Endothelial cell of umbilical vein (primary cell): Measurements from ENCODE around the gene PRKD1. TPM values are rescaled to one million over a fixed set of nuclear protein-coding genes. Genes with fewer than 3 reads are reported as not detected.

Experiments used
- BruUV-seq: library from RNA; stranded (reverse); fragments of 400-500 nt; replicated peaks from 2 replicates; lab custom pipeline; 2021; lab: Mats Ljungman, UMichigan
- CTCF ChIA-PET: fragments of 300-600, 350-600 bp; sonication (Branson Sonifier 250); formaldehyde crosslinking; loops from one replicate; lab custom pipeline; 2021; ENCODE audit warnings: antibody characterized with exemption, inconsistent platforms; lab: Charles Lee
- POLR2A ChIA-PET: fragments of 300-600, 350-600 bp; sonication (Branson Sonifier 250); formaldehyde crosslinking; loops from one replicate; lab custom pipeline; 2021; ENCODE audit warnings: antibody characterized with exemption, inconsistent platforms; lab: Charles Lee
- DNase-seq: peaks from one replicate; pipeline ENCODE4 v3.0.0-alpha.2; 2011; ENCODE audit warnings: low read depth, low spot score
- FAIRE-seq: peaks from 2 replicates; lab custom pipeline; 2011; peaks lifted over from hg19 to GRCh38; lab: Jason Lieb, UNC
- H2AFZ ChIP-seq: 2 replicates; pipeline ENCODE4 v1.6.0; 2012; ENCODE audit warnings: low read depth, low read length, control low read depth, inconsistent platforms
- H3K27ac ChIP-seq: 2 replicates; pipeline ENCODE4 v1.5.1; 2011; ENCODE audit warnings: low read depth, mild to moderate bottlenecking, control low read depth, low read length, moderate library complexity; ENCODE audit not compliant: insufficient read depth
- H3K27me3 ChIP-seq, 2 experiments: 2 replicates each; pipeline versions ENCODE4 v1.6.0 to v1.6.1; 2011; ENCODE audit warnings: low read length in 2 of 2, mixed read lengths in 1 of 2; ENCODE audit not compliant: control insufficient read depth in 2 of 2, insufficient read depth in 2 of 2
- H3K36me3 ChIP-seq, 2 experiments: 2 replicates in 1 of 2; 3 replicates in 1 of 2; pipeline ENCODE4 v1.5.1; 2011; ENCODE audit warnings: low read length in 2 of 2, mild to moderate bottlenecking in 1 of 2, moderate library complexity in 1 of 2; ENCODE audit not compliant: control insufficient read depth in 2 of 2, insufficient read depth in 2 of 2; ENCODE audit errors: extremely low read depth in 1 of 2
- H3K4me1 ChIP-seq: 3 replicates; pipeline ENCODE4 v1.5.1; 2011; ENCODE audit warnings: mild to moderate bottlenecking, low read length; ENCODE audit not compliant: control insufficient read depth, insufficient read depth; ENCODE audit errors: extremely low read depth
- H3K4me2 ChIP-seq: 2 replicates; pipeline ENCODE4 v1.6.1; 2011; ENCODE audit warnings: low read length, control low read depth, mixed read lengths; ENCODE audit not compliant: insufficient read depth
- H3K4me3 ChIP-seq, 3 experiments: fragments of 200-600 bp in 1 of 3; sonication (generic), shearing (Covaris generic) in 1 of 3; replicated peaks in 1 of 3; 2 replicates each; pipeline ENCODE4 v1.5.1; 2011 to 2016; ENCODE audit warnings: control low read depth in 3 of 3, low read length in 3 of 3, mild to moderate bottlenecking in 2 of 3, inconsistent platforms in 1 of 3, low read depth in 1 of 3, moderate library complexity in 1 of 3; ENCODE audit not compliant: insufficient read depth in 1 of 3
- H3K79me2 ChIP-seq: 2 replicates; pipeline ENCODE4 v1.6.0; 2012; ENCODE audit warnings: low read length, inconsistent platforms; ENCODE audit not compliant: control insufficient read depth, insufficient read depth
- H3K9ac ChIP-seq: replicated peaks from 2 replicates; pipeline ENCODE3; 2011; ENCODE audit warnings: low read length, control low read depth; ENCODE audit not compliant: insufficient read depth; ENCODE audit errors: extremely low read depth
- H3K9me1 ChIP-seq: replicated peaks from 3 replicates; pipeline ENCODE4 v1.6.0; 2011; ENCODE audit warnings: mild to moderate bottlenecking, low read length; ENCODE audit not compliant: control insufficient read depth, insufficient read depth; ENCODE audit errors: extremely low read depth
- H3K9me3 ChIP-seq: replicated peaks from 2 replicates; pipeline ENCODE4 v1.5.1; 2012; ENCODE audit warnings: low read length, inconsistent platforms; ENCODE audit not compliant: control insufficient read depth, insufficient read depth
- H4K20me1 ChIP-seq: replicated peaks from 2 replicates; pipeline ENCODE3; 2011; ENCODE audit warnings: mild to moderate bottlenecking, low read length; ENCODE audit not compliant: control insufficient read depth, insufficient read depth; ENCODE audit errors: extremely low read depth
- CTCF ChIP-seq, 2 donors: IDR thresholded peaks; 1 replicate in 1 of 2; 2 replicates in 1 of 2; pipeline ENCODE4 v1.5.1; 2011; ENCODE audit warnings: low read length in 2 of 2, mild to moderate bottlenecking in 2 of 2, moderate library complexity in 2 of 2, control low read depth in 1 of 2, inconsistent platforms in 1 of 2, low read depth in 1 of 2; ENCODE audit not compliant: insufficient read depth in 1 of 2; ENCODE audit errors: extremely low read depth in 1 of 2
- EZH2 ChIP-seq: IDR thresholded peaks from 2 replicates; pipeline ENCODE4 v1.6.1; 2012; ENCODE audit warnings: borderline replicate concordance, low read depth, mild to moderate bottlenecking, moderate library complexity, low read length, inconsistent platforms; ENCODE audit not compliant: severe bottlenecking
- JUN ChIP-seq: IDR thresholded peaks from 2 replicates; pipeline ENCODE4 v1.6.1; 2011; ENCODE audit warnings: borderline replicate concordance, low read depth; ENCODE audit not compliant: insufficient read length, insufficient read depth
- dilution Hi-C: fragments of 300-500 bp; cut with MboI; formaldehyde crosslinking; loops from one replicate; pipeline ENCODE4 v1.15.0; 2019; ENCODE audit warnings: low sequenced_read_pairs; ENCODE audit not compliant: extremely low pct_ligation_motif_present
- intact Hi-C: fragments of 100-400 bp; cut with micrococcal nuclease; formaldehyde crosslinking; loops from one replicate; pipeline ENCODE4 v1.10.0; 2022
- polyA plus RNA-seq, 4 experiments: library from polyadenylated mRNA; depleted of rRNA in 3 of 4; stranded (reverse) in 3 of 4; unstranded in 1 of 4; fragments of >200 nt; gene quantifications; 2 replicates each; pipeline versions ENCODE4 v1.2.1 to v1.2.3, GENCODE V29; 2011 to 2012; ENCODE audit warnings: missing spikeins in 1 of 4
- total RNA-seq: library from RNA; stranded (reverse); gene quantifications from 2 replicates; pipeline ENCODE4 v1.2.3, GENCODE V29; 2021

The PRKD1 gene
- total and polyA plus RNA-seq, 2 donors (not counting 3 experiments of a cell fraction or from before 2014, with no cell fraction given), result 3.9 to 10.9 TPM

GRCh38 chr14:29757188-29757680 is 170.4 kb downstream of the PRKD1 start:
- Histone ChIP-seq H3K4me1 (peaks cover 9% of the 10 kb centered on the region), H3K27me3 (no peaks in the 10 kb centered on the region), H3K36me3 (no peaks in the 10 kb centered on the region), H3K79me2 (no peaks in the 10 kb centered on the region), H3K9me3 (no peaks in the 10 kb centered on the region), H2AFZ (no peak overlapping the region), H3K9me1 (no peaks in the 10 kb centered on the region), H3K4me3 (no peak overlapping the region), H3K4me2 (no peak overlapping the region), H3K27ac (no peak overlapping the region), H4K20me1 (no peaks in the 10 kb centered on the region), H3K9ac (no peak overlapping the region)
- ChIA-PET POLR2A (no interaction called here), CTCF (no interaction called here)
- DNase-seq (no peak), FAIRE-seq (no peak)
- intact Hi-C loops (no loop called here), dilution Hi-C loops (no loop called here)
- TF ChIP-seq CTCF (IDR thresholded peaks at IDR 0.05; ENCODE audit: extremely low read depth in 1 of 2, insufficient read depth in 1 of 2, low read depth in 1 of 2, low read length in 2 of 2) (no peak), EZH2 (no peak)
- no TSS peak for BruUV-seq

- peaks cover 9% of the 10 kb centered on the region for H3K4me1 ChIP-seq
- dilution Hi-C loops (no loop called here), intact Hi-C loops (no loop called here)
- H2AFZ ChIP-seq, result no peak overlapping the region
- TF ChIP-seq JUN, result no peak
- no peak for TF ChIP-seq EZH2
- ChIA-PET POLR2A (no interaction called here), CTCF (interaction anchor here (0.6 to 1.2 kb wide), 4 partner anchors 9 to 514 kb away, joined by 3 read pairs; no protein-coding TSS in a partner anchor)
- FAIRE-seq (no peak), DNase-seq (no peak)
- no TSS peak for BruUV-seq
- no peak overlapping the region for H3K9ac ChIP-seq
- no peaks in the 10 kb centered on the region for H3K79me2 ChIP-seq
- no peaks in the 10 kb centered on the region for H3K9me3 ChIP-seq
- no peaks in the 10 kb centered on the region for H4K20me1 ChIP-seq
- no peaks in the 10 kb centered on the region for H3K9me1 ChIP-seq
- no peaks in the 10 kb centered on the region for H3K27me3 ChIP-seq
- no peak overlapping the region for H3K4me2 ChIP-seq
- no peaks in the 10 kb centered on the region for H3K36me3 ChIP-seq
- H3K4me3 ChIP-seq, result no peak overlapping the region
- no peak overlapping the region for H3K27ac ChIP-seq
These were observed 171.6 kb downstream of the PRKD1 start for GRCh38 chr14:29756019-29756385.
